Osteocyte (in vitro differentiated cells): ENCODE results near the gene CADPS. TPM values are rescaled to one million over a fixed set of nuclear protein-coding genes. Genes with fewer than 3 reads are reported as not detected.

ENCODE experiments used
- DNase-seq: peaks from one replicate; pipeline ENCODE4 v3.0.0; 2021; ENCODE audit warnings: mixed read lengths; ENCODE audit not compliant: unreplicated experiment; ENCODE audit errors: extremely low spot score
- H3K27ac Mint-ChIP-seq: one replicate; pipeline ENCODE4 v1.8.0; 2021; ENCODE audit warnings: mild to moderate bottlenecking, mixed read lengths; ENCODE audit not compliant: unreplicated experiment
- H3K27me3 Mint-ChIP-seq: one replicate; pipeline ENCODE4 v1.8.0; 2021; ENCODE audit warnings: mixed read lengths; ENCODE audit not compliant: unreplicated experiment
- H3K36me3 Mint-ChIP-seq: one replicate; pipeline ENCODE4 v1.8.0; 2021; ENCODE audit warnings: mixed read lengths; ENCODE audit not compliant: unreplicated experiment
- H3K4me1 Mint-ChIP-seq: one replicate; pipeline ENCODE4 v1.8.0; 2021; ENCODE audit warnings: mixed read lengths; ENCODE audit not compliant: unreplicated experiment
- H3K4me3 Mint-ChIP-seq: one replicate; pipeline ENCODE4 v1.8.0; 2021; ENCODE audit warnings: mild to moderate bottlenecking, moderate library complexity, mixed read lengths; ENCODE audit not compliant: unreplicated experiment
- H3K9me3 Mint-ChIP-seq: one replicate; pipeline ENCODE4 v1.8.0; 2021; ENCODE audit warnings: mixed read lengths; ENCODE audit not compliant: unreplicated experiment
- CTCF ChIP-seq: fragments of 200-600 bp; sonication (generic); IDR thresholded peaks from 2 replicates; pipeline ENCODE4 v1.5.0; 2021; ENCODE audit warnings: antibody characterized with exemption, mild to moderate bottlenecking, moderate library complexity
- total RNA-seq: library from RNA; stranded (reverse); gene quantifications from 2 replicates; pipeline ENCODE4 v1.2.1, GENCODE V29; 2021

The CADPS gene
- total RNA-seq, 1 donor from 2014 or later = not detected

GRCh38 chr3:62873761-62874710 is 1.2 kb downstream of the CADPS start:
- H3K36me3 Mint-ChIP-seq = no peaks in the 10 kb centered on the region
- peak overlapping the region; percentile 20 for H3K4me3 Mint-ChIP-seq
- peaks cover 8% of the 10 kb centered on the region for H3K4me1 Mint-ChIP-seq
- TF ChIP-seq CTCF = no peak
- no peak for DNase-seq
- H3K27ac Mint-ChIP-seq = no peak overlapping the region
- H3K9me3 Mint-ChIP-seq = no peaks in the 10 kb centered on the region
- H3K27me3 Mint-ChIP-seq = peaks cover 52% of the 10 kb centered on the region

GRCh38 chr3:62873451-62873760 is 1.8 kb downstream of the CADPS start:
- no peak for TF ChIP-seq CTCF
- Mint-ChIP-seq H3K27me3 (peaks cover 52% of the 10 kb centered on the region), H3K9me3 (no peaks in the 10 kb centered on the region), H3K36me3 (no peaks in the 10 kb centered on the region), H3K27ac (no peak overlapping the region), H3K4me1 (peaks cover 8% of the 10 kb centered on the region), H3K4me3 (peak overlapping the region; percentile 20)
- DNase-seq = no peak

- Mint-ChIP-seq H3K27me3 (peaks cover 52% of the 10 kb centered on the region), H3K36me3 (no peaks in the 10 kb centered on the region), H3K9me3 (no peaks in the 10 kb centered on the region), H3K4me1 (peaks cover 8% of the 10 kb centered on the region), H3K4me3 (no peak overlapping the region), H3K27ac (no peak overlapping the region)
- no peak for DNase-seq
- TF ChIP-seq CTCF = no peak
Observed at GRCh38 chr3:62872318-62872717, 2.9 kb downstream of the CADPS start.

- peaks cover 33% of the 10 kb centered on the region for H3K27me3 Mint-ChIP-seq
- no peak for TF ChIP-seq CTCF
- DNase-seq = no peak
- H3K36me3 Mint-ChIP-seq = no peaks in the 10 kb centered on the region
- peaks cover 6% of the 10 kb centered on the region for H3K4me1 Mint-ChIP-seq
- no peaks in the 10 kb centered on the region for H3K9me3 Mint-ChIP-seq
- no peak overlapping the region for H3K27ac Mint-ChIP-seq
- no peak overlapping the region for H3K4me3 Mint-ChIP-seq
Observed at GRCh38 chr3:62870321-62870720, 4.9 kb downstream of the CADPS start.

- Mint-ChIP-seq H3K27ac (no peak overlapping the region), H3K4me1 (no peaks in the 10 kb centered on the region), H3K27me3 (no peaks in the 10 kb centered on the region), H3K36me3 (no peaks in the 10 kb centered on the region), H3K9me3 (no peaks in the 10 kb centered on the region), H3K4me3 (no peak overlapping the region)
- DNase-seq = no peak
- TF ChIP-seq CTCF = no peak
Observed at GRCh38 chr3:62863648-62864047, 11.6 kb downstream of the CADPS start.
